ENCODE measurements around the gene LAMC3. TPM values are rescaled to one million over a fixed set of nuclear protein-coding genes. Genes with fewer than 3 reads are reported as not detected.

LAMC3 gene
- total RNA-seq, 3 donors from 2014 or later = 2.1 to 8.5 (median 7.8) TPM

DNA sequence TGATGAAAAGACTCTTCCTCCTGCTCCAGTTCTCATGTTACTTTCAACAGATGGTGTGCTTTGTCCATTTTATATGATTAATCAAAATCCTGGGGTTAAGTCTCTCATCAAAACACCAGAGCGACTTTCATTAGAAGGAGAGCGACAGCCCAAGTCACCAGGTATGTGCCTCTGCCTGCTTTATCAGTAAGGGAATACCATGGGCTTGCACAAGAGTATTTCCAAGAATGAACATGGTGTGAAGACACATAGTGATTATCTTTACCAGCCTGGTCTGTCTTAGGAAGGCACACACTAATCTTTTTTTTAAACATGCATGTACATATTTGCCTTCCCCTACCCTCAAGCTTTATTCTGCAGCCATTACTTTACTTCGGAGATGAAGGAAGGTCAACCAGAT, 131.6 kb downstream of the LAMC3 start:
- Histone ChIP-seq H3K4me1 (no peaks in the 10 kb centered on the region), H3K27ac (no peak overlapping the region), H3K4me3 (no peak overlapping the region), H3K36me3 (peaks cover 27% of the 10 kb centered on the region), H3K9me3 (no peaks in the 10 kb centered on the region), H3K27me3 (no peaks in the 10 kb centered on the region)
- intact Hi-C loops (cut with DNase I; ENCODE audit: low total_unique reads) = no loop called here
- DNase-seq (ENCODE audit: low spot score in 2 of 2) = no peak
- TF ChIP-seq, protein P1, sequence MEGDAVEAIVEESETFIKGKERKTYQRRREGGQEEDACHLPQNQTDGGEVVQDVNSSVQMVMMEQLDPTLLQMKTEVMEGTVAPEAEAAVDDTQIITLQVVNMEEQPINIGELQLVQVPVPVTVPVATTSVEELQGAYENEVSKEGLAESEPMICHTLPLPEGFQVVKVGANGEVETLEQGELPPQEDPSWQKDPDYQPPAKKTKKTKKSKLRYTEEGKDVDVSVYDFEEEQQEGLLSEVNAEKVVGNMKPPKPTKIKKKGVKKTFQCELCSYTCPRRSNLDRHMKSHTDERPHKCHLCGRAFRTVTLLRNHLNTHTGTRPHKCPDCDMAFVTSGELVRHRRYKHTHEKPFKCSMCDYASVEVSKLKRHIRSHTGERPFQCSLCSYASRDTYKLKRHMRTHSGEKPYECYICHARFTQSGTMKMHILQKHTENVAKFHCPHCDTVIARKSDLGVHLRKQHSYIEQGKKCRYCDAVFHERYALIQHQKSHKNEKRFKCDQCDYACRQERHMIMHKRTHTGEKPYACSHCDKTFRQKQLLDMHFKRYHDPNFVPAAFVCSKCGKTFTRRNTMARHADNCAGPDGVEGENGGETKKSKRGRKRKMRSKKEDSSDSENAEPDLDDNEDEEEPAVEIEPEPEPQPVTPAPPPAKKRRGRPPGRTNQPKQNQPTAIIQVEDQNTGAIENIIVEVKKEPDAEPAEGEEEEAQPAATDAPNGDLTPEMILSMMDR (IDR thresholded peaks at IDR 0.05) = no peak
- TF ChIP-seq POLR2A (IDR thresholded peaks at IDR 0.05) (no peak), POLR2AphosphoS5 (IDR thresholded peaks at IDR 0.05) (no peak)

DNA sequence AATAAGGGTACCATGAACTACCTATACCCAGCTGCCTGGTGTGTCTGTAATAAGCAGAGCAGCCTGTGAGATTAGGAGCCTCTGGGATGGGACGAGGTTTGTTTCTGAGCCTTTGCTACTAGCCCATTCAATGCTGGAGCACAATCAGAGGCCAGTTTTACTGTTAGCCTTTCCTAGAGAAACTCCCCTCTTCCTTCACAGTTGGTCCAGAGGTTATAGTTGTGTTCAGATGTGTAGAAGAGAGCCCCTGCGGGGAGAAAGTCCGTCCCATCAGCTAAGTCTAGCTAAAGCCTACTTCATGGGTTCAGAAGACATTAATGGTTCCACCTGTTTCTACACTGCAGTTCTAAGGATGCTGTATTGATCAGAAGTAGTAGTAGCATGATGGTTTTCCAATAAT, 133.2 kb downstream of the LAMC3 start:
- Histone ChIP-seq H3K9me3 (no peaks in the 10 kb centered on the region), H3K4me1 (no peaks in the 10 kb centered on the region), H3K27me3 (no peaks in the 10 kb centered on the region), H3K36me3 (peaks cover 21% of the 10 kb centered on the region), H3K4me3 (no peak overlapping the region), H3K27ac (no peak overlapping the region)
- no peak for TF ChIP-seq POLR2A (IDR thresholded peaks at IDR 0.05)
- TF ChIP-seq POLR2AphosphoS5 (IDR thresholded peaks at IDR 0.05) = no peak
- TF ChIP-seq, protein P1 (IDR thresholded peaks at IDR 0.05) = no peak
- DNase-seq (ENCODE audit: low spot score in 2 of 2) = no peak
- intact Hi-C loops (cut with DNase I; ENCODE audit: low total_unique reads) = no loop called here

Other genes with a start within 250 kb of the LAMC3 start
- 10 to 100 TPM; 43.6 to 72.8 (median 67.4) TPM for gene ABL1, start 173.9 kb upstream of the LAMC3 start, total RNA-seq
- gene QRFP, start 112.4 kb upstream of the LAMC3 start, total RNA-seq = not detected
- under 1 TPM in 2 of 3 donors, not detected in 1; 0.16 to 0.44 TPM for gene FIBCD1, start 69.9 kb upstream of the LAMC3 start, total RNA-seq
- 10 to 100 TPM; 12.5 to 33.8 (median 22.5) TPM for gene AIF1L, start 87.4 kb downstream of the LAMC3 start, total RNA-seq
- 10 to 100 TPM; 37.4 to 47.5 (median 40.0) TPM for gene NUP214, start 116.4 kb downstream of the LAMC3 start, total RNA-seq

Measured in breast epithelium (tissue), 4 donors.